Measurements from ENCODE around the gene ZSCAN12.

The ZSCAN12 gene

GRCh38 chr6:28353356-28353755 is 46.2 kb downstream of the ZSCAN12 start:
- no peak for DNase-seq

GRCh38 chr6:28351493-28351925 is 48.0 kb downstream of the ZSCAN12 start:
- no peak for DNase-seq

GRCh38 chr6:28351087-28351486 is 48.5 kb downstream of the ZSCAN12 start:
- no peak for DNase-seq

- peak; percentile 84 for DNase-seq
Measured at GRCh38 chr6:28349892-28350737, 49.4 kb downstream of the ZSCAN12 start, which contains the start of gene ZKSCAN3. Gene ZKSCAN3, plus strand, starts transcription at chr6:28349947. Its CDS starts 9,640 bp downstream, at chr6:28359587.

GRCh38 chr6:28349344-28349891 is 50.1 kb downstream of the ZSCAN12 start:
- DNase-seq = no peak

- no peak for DNase-seq
Measured at GRCh38 chr6:28347119-28347518, 52.4 kb downstream of the ZSCAN12 start.

- DNase-seq = no peak
Measured at GRCh38 chr6:28345201-28345600, 54.3 kb downstream of the ZSCAN12 start.

- no peak for DNase-seq
Measured at GRCh38 chr6:28343898-28344677, 55.5 kb downstream of the ZSCAN12 start.

GRCh38 chr6:28340310-28341095 is 59.0 kb downstream of the ZSCAN12 start:
- no peak for DNase-seq

GRCh38 chr6:28337121-28337520 is 62.4 kb downstream of the ZSCAN12 start:
- no peak for DNase-seq

GRCh38 chr6:28336284-28337120 is 63.0 kb downstream of the ZSCAN12 start:
- DNase-seq = peak; percentile 40

GRCh38 chr6:28335564-28336283 is 63.8 kb downstream of the ZSCAN12 start, which contains the start of gene ZSCAN31:
Gene ZSCAN31, minus strand, starts transcription at chr6:28336148. Its CDS starts 6,465 bp downstream, at chr6:28329683.
- DNase-seq = peak; percentile 76

GRCh38 chr6:28335040-28335563 is 64.4 kb downstream of the ZSCAN12 start:
- DNase-seq = no peak

- no peak for DNase-seq
Measured at GRCh38 chr6:28334286-28335039, 65.1 kb downstream of the ZSCAN12 start.

- no peak for DNase-seq
Measured at GRCh38 chr6:28333599-28334018, 65.9 kb downstream of the ZSCAN12 start.

GRCh38 chr6:28333047-28333446 is 66.5 kb downstream of the ZSCAN12 start:
- no peak for DNase-seq

GRCh38 chr6:28330041-28330440 is 69.5 kb downstream of the ZSCAN12 start:
- no peak for DNase-seq
